HEK293 (cell line): ENCODE measurements around the gene IKZF1.

Source experiments
- AEBP2 ChIP-seq: fragments of 450-650 bp; formaldehyde crosslinking; IDR thresholded peaks from 2 replicates; pipeline ENCODE4 v1.5.1; 2016; ENCODE audit warnings: missing biosample characterization, missing genetic modification characterization, borderline replicate concordance
- ATF2 ChIP-seq: fragments of 450-650 bp; formaldehyde crosslinking; IDR thresholded peaks from 2 replicates; pipeline ENCODE4 v1.5.1; 2016; ENCODE audit warnings: missing biosample characterization, missing genetic modification characterization, low read depth
- CTCF ChIP-seq: fragments of 450-650 bp; formaldehyde crosslinking; IDR thresholded peaks from 2 replicates; pipeline ENCODE4 v1.5.1; 2016; ENCODE audit warnings: missing biosample characterization, missing genetic modification characterization
- ELK4 ChIP-seq: IDR thresholded peaks from 2 replicates; pipeline ENCODE4 v1.6.1; 2011; ENCODE audit warnings: mild to moderate bottlenecking, low read depth, low read length, borderline replicate concordance
- MEIS1 ChIP-seq: sonication (generic); formaldehyde crosslinking; IDR thresholded peaks from 2 replicates; pipeline ENCODE4 v1.8.1; 2022; ENCODE audit warnings: missing genetic modification reagents, mild to moderate bottlenecking, borderline replicate concordance
- REST ChIP-seq: fragments of 450-650 bp; formaldehyde crosslinking; IDR thresholded peaks from 2 replicates; pipeline ENCODE4 v1.5.1; 2016; ENCODE audit warnings: missing biosample characterization, missing genetic modification characterization
- SALL2 ChIP-seq: fragments of 450-650 bp; formaldehyde crosslinking; IDR thresholded peaks from 2 replicates; pipeline ENCODE4 v1.5.0; 2017; ENCODE audit warnings: missing biosample characterization, mild to moderate bottlenecking, missing genetic modification characterization, borderline replicate concordance
- TCF7L2 ChIP-seq: IDR thresholded peaks from 2 replicates; pipeline ENCODE4 v1.6.1; 2011; ENCODE audit warnings: low read depth, mild to moderate bottlenecking, inconsistent platforms, low read length, moderate library complexity, borderline replicate concordance
- ZNF23 ChIP-seq: fragments of 450-650 bp; formaldehyde crosslinking; IDR thresholded peaks from 2 replicates; pipeline ENCODE4 v1.5.1; 2016; ENCODE audit warnings: missing biosample characterization, missing genetic modification characterization, borderline replicate concordance
- ZNF580 ChIP-seq: fragments of 450-650 bp; formaldehyde crosslinking; IDR thresholded peaks from 2 replicates; pipeline ENCODE4 v1.5.1; 2016; ENCODE audit warnings: missing biosample characterization, missing genetic modification characterization
- ZNF639 ChIP-seq: fragments of 450-650 bp; formaldehyde crosslinking; IDR thresholded peaks from 2 replicates; pipeline ENCODE4 v1.5.1; 2016; ENCODE audit warnings: missing biosample characterization, missing genetic modification characterization
- ZNF677 ChIP-seq: fragments of 450-650 bp; IDR thresholded peaks from 2 replicates; pipeline ENCODE4 v1.5.0; 2018; ENCODE audit warnings: missing biosample characterization, mild to moderate bottlenecking, missing genetic modification characterization, moderate library complexity
- ZSCAN18 ChIP-seq: fragments of 450-650 bp; formaldehyde crosslinking; IDR thresholded peaks from 2 replicates; pipeline ENCODE4 v1.5.1; 2016; ENCODE audit warnings: missing biosample characterization, missing genetic modification characterization

- TF ChIP-seq CTCF (no peak), ELK4 (no peak), ZNF639 (tag by site-specific recombination) (no peak), ZNF23 (tag by site-specific recombination) (no peak), ZSCAN18 (tag by site-specific recombination) (no peak), ZNF677 (tag by site-specific recombination) (no peak), TCF7L2 (no peak), ZNF580 (tag by site-specific recombination) (no peak), MEIS1 (no peak), AEBP2 (tag by site-specific recombination) (no peak), SALL2 (tag by site-specific recombination) (no peak), ATF2 (tag by site-specific recombination) (no peak), REST (tag by site-specific recombination) (no peak)
Observed at GRCh38 chr7:50287129-50287528, 17.4 kb upstream of the IKZF1 start.
